Central memory CD8-positive, alpha-beta T cell (primary cell): Measurements from ENCODE around the gene FUOM.

Experiments used
- ATAC-seq: fragments of 150-1000 bp; cut with Tn5 transposase; replicated peaks from 2 replicates; pipeline ENCODE4 v1.10.0; 2022; ENCODE audit warnings: mild to moderate bottlenecking, moderate FRiP score, moderate number of reproducible peaks; ENCODE audit not compliant: poor library complexity, severe bottlenecking; ENCODE audit errors: extremely low read depth
- DNase-seq, 2 donors: peaks; one replicate each; pipeline ENCODE4 v3.0.0; 2021; ENCODE audit warnings: low spot score in 2 of 2
- H3K27ac Mint-ChIP-seq: one replicate; pipeline ENCODE4 v1.8.0; 2022; ENCODE audit warnings: low read depth, mild to moderate bottlenecking, moderate library complexity, mixed read lengths
- H3K27me3 Mint-ChIP-seq: one replicate; pipeline ENCODE4 v1.8.0; 2022; ENCODE audit warnings: mixed read lengths
- H3K36me3 Mint-ChIP-seq: one replicate; pipeline ENCODE4 v1.8.0; 2022; ENCODE audit warnings: mild to moderate bottlenecking, moderate library complexity, mixed read lengths; ENCODE audit not compliant: insufficient read depth
- H3K4me1 Mint-ChIP-seq: one replicate; pipeline ENCODE4 v1.8.0; 2022; ENCODE audit warnings: mixed read lengths
- H3K4me3 Mint-ChIP-seq: one replicate; pipeline ENCODE4 v1.8.0; 2022; ENCODE audit warnings: mild to moderate bottlenecking, moderate library complexity, mixed read lengths
- H3K9me3 Mint-ChIP-seq: one replicate; pipeline ENCODE4 v1.8.0; 2022; ENCODE audit warnings: mixed read lengths

FUOM gene

DNA sequence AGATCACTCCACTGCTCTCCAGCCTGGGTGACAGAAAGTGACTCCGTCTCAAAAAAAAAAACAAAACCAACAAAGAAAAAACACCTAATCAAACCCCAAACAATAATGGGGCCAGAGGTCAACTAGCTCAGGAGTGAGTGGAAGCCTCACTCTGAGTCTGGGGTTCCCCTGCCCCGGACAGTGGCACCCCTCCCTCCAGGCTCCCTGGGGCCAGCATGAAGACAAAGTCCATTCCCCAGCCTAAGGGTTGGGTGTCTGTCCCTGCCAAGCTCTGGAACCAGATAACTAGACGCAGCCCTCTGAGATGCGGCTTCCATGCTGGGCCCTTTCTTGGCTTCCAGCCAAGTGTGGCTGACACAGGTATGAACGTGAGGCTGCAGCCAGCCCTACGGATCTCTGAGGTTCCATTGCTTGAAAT, 1.7 kb upstream of the FUOM start:
- no peak for DNase-seq
- Mint-ChIP-seq H3K27ac (no peak overlapping the region), H3K36me3 (peaks cover 8% of the 10 kb centered on the region), H3K4me3 (no peak overlapping the region), H3K27me3 (no peaks in the 10 kb centered on the region), H3K4me1 (peaks cover 16% of the 10 kb centered on the region), H3K9me3 (no peaks in the 10 kb centered on the region)
- ATAC-seq: no peak

- peaks cover 16% of the 10 kb centered on the region for H3K4me1 Mint-ChIP-seq
- H3K27ac Mint-ChIP-seq: no peak overlapping the region
- no peaks in the 10 kb centered on the region for H3K27me3 Mint-ChIP-seq
- H3K4me3 Mint-ChIP-seq: peak overlapping the region; percentile 16
- DNase-seq (no peak), ATAC-seq (no peak)
- peaks cover 6% of the 10 kb centered on the region for H3K36me3 Mint-ChIP-seq
- H3K9me3 Mint-ChIP-seq: no peaks in the 10 kb centered on the region
Observed at GRCh38 chr10:133358925-133359310, 1.1 kb upstream of the FUOM start.

DNA sequence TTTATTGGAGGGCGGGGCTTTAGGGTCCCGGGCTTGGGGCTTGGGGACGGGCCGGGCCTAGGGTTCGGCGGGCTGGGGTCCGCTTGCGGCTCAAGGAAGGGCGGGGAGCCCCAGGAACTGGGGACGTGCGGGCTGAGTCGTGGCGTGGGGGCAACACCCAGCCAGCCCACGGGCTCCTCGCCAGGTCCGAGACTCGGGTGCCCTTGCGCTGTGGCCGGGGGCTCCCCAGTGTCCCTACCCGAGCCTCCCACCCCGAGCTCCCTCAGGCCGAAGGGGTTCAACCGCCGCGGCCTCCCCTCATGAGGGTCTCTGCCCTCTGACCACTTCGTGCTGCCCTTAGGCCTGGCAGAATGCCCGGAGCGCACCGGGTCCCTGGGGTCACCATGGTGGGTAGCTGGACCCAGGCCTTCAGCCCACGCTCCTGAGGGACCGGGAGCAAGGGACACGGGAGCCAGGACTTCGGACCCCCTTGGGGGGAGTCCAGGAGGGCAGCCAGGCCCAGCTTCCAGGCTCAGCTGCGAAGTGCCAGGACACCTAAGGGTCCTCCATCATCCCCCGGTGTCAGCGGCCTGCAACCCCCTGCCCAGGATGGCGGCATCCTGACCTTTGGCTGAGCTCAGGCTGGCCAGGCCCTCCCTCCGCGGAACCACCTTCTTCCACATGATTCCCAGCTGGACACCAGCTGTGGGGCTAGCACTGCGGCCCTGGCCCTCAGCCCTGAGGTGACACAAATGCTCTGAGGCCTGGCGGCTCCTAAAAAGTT, 524 bp upstream of the FUOM start:
- H3K27ac Mint-ChIP-seq: no peak overlapping the region
- no peaks in the 10 kb centered on the region for H3K27me3 Mint-ChIP-seq
- peaks cover 5% of the 10 kb centered on the region for H3K36me3 Mint-ChIP-seq
- no peak for DNase-seq
- no peak for ATAC-seq
- no peaks in the 10 kb centered on the region for H3K9me3 Mint-ChIP-seq
- peaks cover 16% of the 10 kb centered on the region for H3K4me1 Mint-ChIP-seq
- H3K4me3 Mint-ChIP-seq: peak overlapping the region; percentile 63

- H3K27ac Mint-ChIP-seq: no peak overlapping the region
- DNase-seq: no peak
Observed at GRCh38 chr10:133356549-133357284, 1.1 kb downstream of the FUOM start.

DNA sequence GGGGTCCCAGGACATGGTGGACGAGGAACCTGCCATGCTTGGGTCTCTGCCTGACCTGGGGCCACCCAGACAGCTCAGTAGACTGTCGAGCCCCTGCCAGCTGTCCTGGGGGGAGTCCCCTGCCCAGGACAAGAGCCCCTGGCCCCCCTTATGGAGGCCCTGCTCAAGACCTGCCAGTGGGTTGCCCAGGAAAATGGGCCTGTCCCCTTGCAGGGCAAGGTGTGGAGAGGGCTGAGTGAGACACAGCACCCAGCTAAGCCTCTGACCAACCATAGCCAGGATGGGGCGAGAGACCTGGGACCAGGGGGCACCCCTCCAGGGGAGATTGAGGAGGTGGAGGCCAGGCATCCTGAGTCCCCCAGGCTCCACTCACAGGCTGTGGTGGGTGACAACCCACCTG, 1.8 kb downstream of the FUOM start:
- peaks cover 5% of the 10 kb centered on the region for H3K36me3 Mint-ChIP-seq
- peak overlapping the region; percentile 70 for H3K4me3 Mint-ChIP-seq
- no peaks in the 10 kb centered on the region for H3K9me3 Mint-ChIP-seq
- peaks cover 5% of the 10 kb centered on the region for H3K4me1 Mint-ChIP-seq
- no peaks in the 10 kb centered on the region for H3K27me3 Mint-ChIP-seq
- H3K27ac Mint-ChIP-seq: no peak overlapping the region
- no peak for DNase-seq
- no peak for ATAC-seq

More at GRCh38 chr10:133356549-133357284, 1.1 kb downstream of the FUOM start:
- no peaks in the 10 kb centered on the region for H3K27me3 Mint-ChIP-seq
- peak overlapping the region; percentile 70 for H3K4me3 Mint-ChIP-seq
- H3K4me1 Mint-ChIP-seq: peaks cover 11% of the 10 kb centered on the region
- ATAC-seq: no peak
- peaks cover 5% of the 10 kb centered on the region for H3K36me3 Mint-ChIP-seq
- no peaks in the 10 kb centered on the region for H3K9me3 Mint-ChIP-seq

DNA sequence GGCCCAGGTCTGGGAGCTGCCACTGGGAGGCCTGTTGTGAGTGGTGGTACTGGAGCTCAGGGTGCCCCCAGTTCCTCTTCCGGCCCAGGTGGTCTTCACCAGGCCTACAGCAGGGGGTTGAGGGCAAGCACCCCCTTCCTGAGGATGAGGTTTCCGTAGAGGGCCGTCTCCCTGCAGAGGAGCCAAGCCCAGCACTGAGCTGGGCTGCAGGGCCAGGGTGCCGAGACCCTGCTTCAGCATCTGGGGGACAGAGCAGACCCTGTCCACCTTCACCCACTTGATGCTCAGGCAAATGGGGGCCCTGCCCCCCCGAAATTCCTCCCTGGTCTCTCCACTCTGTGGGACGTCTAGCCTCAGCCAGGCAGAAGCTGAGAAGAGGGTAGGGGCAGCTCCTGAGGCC, 2.6 kb downstream of the FUOM start:
- Mint-ChIP-seq H3K27ac (no peak overlapping the region), H3K9me3 (no peaks in the 10 kb centered on the region), H3K4me1 (peaks cover 5% of the 10 kb centered on the region), H3K27me3 (no peaks in the 10 kb centered on the region), H3K4me3 (no peak overlapping the region), H3K36me3 (peaks cover 5% of the 10 kb centered on the region)
- ATAC-seq (no peak), DNase-seq (no peak)

DNA sequence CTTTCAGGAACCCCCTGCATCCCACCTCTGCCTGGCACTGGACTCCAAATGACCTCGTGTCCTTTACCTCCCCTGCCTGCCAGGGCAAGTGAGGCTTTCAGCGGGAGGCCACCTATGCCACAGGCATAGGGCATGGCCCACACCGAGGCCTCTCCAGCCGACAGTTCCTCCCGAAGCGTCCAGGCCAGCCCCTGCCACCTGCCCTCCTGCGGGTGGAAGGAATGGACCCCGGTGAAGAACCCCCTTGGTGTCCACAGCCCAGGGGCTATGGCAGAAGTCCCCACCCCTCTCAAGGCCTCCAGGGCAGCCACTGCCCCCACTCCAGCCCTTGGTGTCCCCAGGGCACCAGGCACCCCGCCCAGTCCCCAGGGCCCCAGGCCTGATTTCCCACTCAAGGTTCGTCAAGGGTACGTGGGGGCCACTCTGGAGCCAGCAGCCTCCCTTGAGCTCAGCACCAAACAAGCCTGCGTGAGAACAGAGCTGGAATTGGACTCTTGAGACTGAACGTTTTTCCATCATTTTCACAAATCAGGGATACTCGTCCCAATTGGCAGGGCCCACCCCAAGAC, 3.1 kb downstream of the FUOM start:
- ATAC-seq (no peak), DNase-seq (no peak)
- Mint-ChIP-seq H3K9me3 (no peaks in the 10 kb centered on the region), H3K27ac (no peak overlapping the region), H3K4me3 (no peak overlapping the region), H3K4me1 (peaks cover 5% of the 10 kb centered on the region), H3K27me3 (peaks cover under 1% of the 10 kb centered on the region), H3K36me3 (peaks cover 5% of the 10 kb centered on the region)

- H3K9me3 Mint-ChIP-seq: no peaks in the 10 kb centered on the region
- DNase-seq (no peak), ATAC-seq (no peak)
- peaks cover 5% of the 10 kb centered on the region for H3K36me3 Mint-ChIP-seq
- peaks cover 5% of the 10 kb centered on the region for H3K4me1 Mint-ChIP-seq
- no peak overlapping the region for H3K4me3 Mint-ChIP-seq
- peaks cover 7% of the 10 kb centered on the region for H3K27me3 Mint-ChIP-seq
- no peak overlapping the region for H3K27ac Mint-ChIP-seq
Observed at GRCh38 chr10:133353988-133354605, 3.7 kb downstream of the FUOM start.

DNA sequence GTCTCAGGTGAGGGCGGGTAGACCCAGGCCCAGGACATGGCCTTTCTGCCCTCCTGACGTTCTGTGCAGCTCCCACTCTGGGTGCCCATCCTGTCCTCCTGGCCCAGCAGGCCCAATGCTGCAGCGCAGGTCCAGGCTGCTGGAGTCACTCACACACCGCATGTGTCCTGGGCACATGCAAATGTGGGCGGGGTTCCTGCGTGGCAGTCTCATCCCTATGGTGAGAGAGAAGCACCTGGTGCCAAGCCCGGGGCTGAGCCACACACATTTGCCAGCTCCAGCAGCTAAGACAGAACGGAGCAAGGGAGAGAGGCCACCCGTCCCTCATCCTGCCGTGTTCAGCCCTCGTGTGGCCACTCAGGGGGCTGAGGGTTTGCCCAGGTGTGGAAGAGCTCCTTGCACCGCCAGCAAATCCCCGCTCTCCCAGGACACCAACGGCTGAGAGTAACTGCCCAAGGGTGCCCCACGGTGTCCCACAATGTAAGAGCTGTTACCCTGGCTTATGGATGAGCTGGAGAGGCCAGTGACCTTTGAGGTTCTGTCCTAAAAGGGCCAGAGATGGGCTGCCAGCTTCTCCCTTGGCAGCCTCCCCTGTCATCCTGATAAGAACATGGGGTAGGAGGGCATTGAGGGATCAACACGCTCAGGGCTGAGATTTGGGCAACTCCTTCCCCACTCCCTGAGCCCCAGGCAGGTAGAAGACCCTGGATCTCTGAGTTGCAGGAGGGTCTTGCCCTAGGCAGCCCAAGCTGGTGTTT, 4.4 kb downstream of the FUOM start:
- H3K9me3 Mint-ChIP-seq: no peaks in the 10 kb centered on the region
- H3K36me3 Mint-ChIP-seq: peaks cover 5% of the 10 kb centered on the region
- DNase-seq (no peak), ATAC-seq (no peak)
- no peak overlapping the region for H3K27ac Mint-ChIP-seq
- peaks cover 5% of the 10 kb centered on the region for H3K4me1 Mint-ChIP-seq
- peaks cover 12% of the 10 kb centered on the region for H3K27me3 Mint-ChIP-seq
- H3K4me3 Mint-ChIP-seq: no peak overlapping the region

DNA sequence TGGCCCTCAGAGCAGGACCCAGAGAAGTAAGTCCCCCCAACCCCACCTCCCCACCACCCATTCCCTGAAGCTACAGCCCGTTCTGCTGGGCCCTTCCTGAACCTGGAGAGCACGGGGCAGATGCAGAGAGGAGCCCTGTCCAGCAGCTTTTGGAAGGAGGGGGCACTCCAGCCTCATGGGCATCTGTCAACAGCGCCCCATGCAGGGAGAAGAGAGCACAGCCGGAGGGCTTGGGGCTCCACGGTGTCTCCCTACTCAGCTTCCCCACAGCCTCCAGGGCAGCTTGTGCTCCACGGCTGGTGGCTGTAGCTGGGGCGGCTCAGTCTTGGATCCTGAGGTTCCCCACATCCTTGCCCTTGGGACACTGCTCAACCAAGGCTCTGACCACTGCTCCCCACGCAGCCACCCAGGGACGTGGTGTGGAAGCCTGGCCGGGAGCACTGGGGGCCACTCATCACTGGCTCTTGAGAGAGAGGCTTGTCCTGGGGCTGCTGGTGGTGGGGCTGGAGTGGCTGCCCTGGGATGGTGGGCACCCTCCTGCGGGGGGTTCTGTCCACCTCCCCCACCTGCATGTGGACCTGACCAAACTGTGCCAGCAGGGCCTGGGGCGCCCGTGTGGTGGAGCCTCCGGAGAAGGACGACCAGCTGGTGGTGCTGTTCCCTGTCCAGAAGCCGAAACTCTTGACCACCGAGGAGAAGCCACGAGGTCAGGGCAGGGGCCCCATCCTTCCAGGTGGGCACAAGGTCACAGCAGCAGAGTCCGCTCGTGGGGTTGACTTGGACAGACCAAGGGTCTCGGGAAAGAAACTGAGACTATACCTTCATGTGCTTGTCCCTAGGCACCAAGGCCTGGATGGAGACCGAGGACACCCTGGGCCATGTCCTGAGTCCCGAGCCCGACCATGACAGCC, 6.2 kb downstream of the FUOM start:
- Mint-ChIP-seq H3K4me1 (peaks cover 5% of the 10 kb centered on the region), H3K4me3 (no peak overlapping the region), H3K9me3 (no peaks in the 10 kb centered on the region), H3K27ac (no peak overlapping the region), H3K36me3 (peaks cover 4% of the 10 kb centered on the region), H3K27me3 (peaks cover 13% of the 10 kb centered on the region)
- no peak for ATAC-seq
- no peak for DNase-seq

DNA sequence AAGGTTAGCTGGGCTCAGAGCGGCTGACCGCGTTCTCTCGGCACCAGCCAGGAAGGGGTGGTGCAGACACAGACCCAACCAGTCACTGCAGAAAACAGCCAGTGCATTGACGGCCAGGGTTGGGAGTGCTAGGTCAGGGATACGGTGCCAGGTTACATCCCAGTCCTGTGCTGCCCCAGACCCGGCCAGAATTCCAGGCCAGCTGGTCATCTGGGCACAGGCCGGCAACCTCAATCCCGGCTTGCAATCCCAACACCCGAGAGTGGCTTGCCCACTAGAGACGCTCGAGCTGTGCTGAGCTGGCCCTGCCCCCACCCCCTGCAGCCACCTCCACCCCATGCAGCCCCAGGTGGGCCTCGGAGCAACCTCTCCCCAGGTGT, 6.9 kb downstream of the FUOM start:
- Mint-ChIP-seq H3K27ac (no peak overlapping the region), H3K4me1 (peaks cover under 1% of the 10 kb centered on the region), H3K9me3 (no peaks in the 10 kb centered on the region), H3K4me3 (no peak overlapping the region), H3K36me3 (peaks cover 2% of the 10 kb centered on the region), H3K27me3 (peaks cover 20% of the 10 kb centered on the region)
- no peak for ATAC-seq
- DNase-seq: no peak
